H1 (cell line): ENCODE measurements around the gene ILF2. TPM values are rescaled to one million over a fixed set of nuclear protein-coding genes. Genes with fewer than 3 reads are reported as not detected.

Experiments
- BCL11A ChIP-seq, 2 experiments: IDR thresholded peaks; one replicate each; pipeline ENCODE4 v1.6.1; 2011; ENCODE audit warnings: low read depth in 2 of 2, low read length in 2 of 2, mild to moderate bottlenecking in 2 of 2
- GABPA ChIP-seq: IDR thresholded peaks from 2 replicates; pipeline ENCODE4 v1.6.1; 2011; ENCODE audit warnings: mild to moderate bottlenecking, low read length, moderate library complexity, borderline replicate concordance; ENCODE audit not compliant: insufficient read depth
- SIX5 ChIP-seq: IDR thresholded peaks from 2 replicates; pipeline ENCODE4 v1.6.1; 2011; ENCODE audit warnings: mild to moderate bottlenecking, low read depth, low read length
- TAF1 ChIP-seq: IDR thresholded peaks from 2 replicates; pipeline ENCODE4 v1.6.1; 2011; ENCODE audit warnings: mild to moderate bottlenecking, low read depth, low read length
- TAF7 ChIP-seq: optimal IDR thresholded peaks from 2 replicates; pipeline ENCODE3; 2011; ENCODE audit warnings: low read depth, mild to moderate bottlenecking, inconsistent platforms, low read length, moderate library complexity, borderline replicate concordance
- polyA plus RNA-seq, 7 experiments: library from polyadenylated mRNA; depleted of rRNA in 3 of 7; stranded (reverse) in 5 of 7; unstranded in 2 of 7; fragments of >200 nt in 5 of 7; fragments of 200-250 nt in 2 of 7; gene quantifications; 1 replicate in 5 of 7; 2 replicates in 1 of 7; 4 replicates in 1 of 7; pipeline versions ENCODE4 v1.2.1 to v1.2.3, GENCODE V29; 2011 to 2013; ENCODE audit warnings: missing spikeins in 2 of 7, mixed read lengths in 2 of 7
- total RNA-seq: library from RNA; stranded (reverse); fragmentation: NEBNext Ultra II Directional; extraction: Animal tissue kit (Norgen Biotek cat#: 25700); gene quantifications from 2 replicates; pipeline ENCODE4 v1.2.1, GENCODE V29; 2021
- TF ChIP-seq, protein P1 (sequence below): fragments of 300-600 bp; sonication (generic); IDR thresholded peaks from 2 replicates; pipeline ENCODE4 v1.7.1; 2012; ENCODE audit warnings: low read length, moderate library complexity, mild to moderate bottlenecking, inconsistent platforms; ENCODE audit not compliant: insufficient replicate concordance
- TF ChIP-seq, protein P2 (sequence below): IDR thresholded peaks from 2 replicates; pipeline ENCODE4 v1.6.1; 2012; ENCODE audit warnings: low read length, inconsistent platforms

Gene ILF2
- total and polyA plus RNA-seq, 2 of the 8 experiments (the other 6 are each of a cell fraction or from before 2014, with no cell fraction given), result 389 to 474 TPM

- TF ChIP-seq, protein P1, sequence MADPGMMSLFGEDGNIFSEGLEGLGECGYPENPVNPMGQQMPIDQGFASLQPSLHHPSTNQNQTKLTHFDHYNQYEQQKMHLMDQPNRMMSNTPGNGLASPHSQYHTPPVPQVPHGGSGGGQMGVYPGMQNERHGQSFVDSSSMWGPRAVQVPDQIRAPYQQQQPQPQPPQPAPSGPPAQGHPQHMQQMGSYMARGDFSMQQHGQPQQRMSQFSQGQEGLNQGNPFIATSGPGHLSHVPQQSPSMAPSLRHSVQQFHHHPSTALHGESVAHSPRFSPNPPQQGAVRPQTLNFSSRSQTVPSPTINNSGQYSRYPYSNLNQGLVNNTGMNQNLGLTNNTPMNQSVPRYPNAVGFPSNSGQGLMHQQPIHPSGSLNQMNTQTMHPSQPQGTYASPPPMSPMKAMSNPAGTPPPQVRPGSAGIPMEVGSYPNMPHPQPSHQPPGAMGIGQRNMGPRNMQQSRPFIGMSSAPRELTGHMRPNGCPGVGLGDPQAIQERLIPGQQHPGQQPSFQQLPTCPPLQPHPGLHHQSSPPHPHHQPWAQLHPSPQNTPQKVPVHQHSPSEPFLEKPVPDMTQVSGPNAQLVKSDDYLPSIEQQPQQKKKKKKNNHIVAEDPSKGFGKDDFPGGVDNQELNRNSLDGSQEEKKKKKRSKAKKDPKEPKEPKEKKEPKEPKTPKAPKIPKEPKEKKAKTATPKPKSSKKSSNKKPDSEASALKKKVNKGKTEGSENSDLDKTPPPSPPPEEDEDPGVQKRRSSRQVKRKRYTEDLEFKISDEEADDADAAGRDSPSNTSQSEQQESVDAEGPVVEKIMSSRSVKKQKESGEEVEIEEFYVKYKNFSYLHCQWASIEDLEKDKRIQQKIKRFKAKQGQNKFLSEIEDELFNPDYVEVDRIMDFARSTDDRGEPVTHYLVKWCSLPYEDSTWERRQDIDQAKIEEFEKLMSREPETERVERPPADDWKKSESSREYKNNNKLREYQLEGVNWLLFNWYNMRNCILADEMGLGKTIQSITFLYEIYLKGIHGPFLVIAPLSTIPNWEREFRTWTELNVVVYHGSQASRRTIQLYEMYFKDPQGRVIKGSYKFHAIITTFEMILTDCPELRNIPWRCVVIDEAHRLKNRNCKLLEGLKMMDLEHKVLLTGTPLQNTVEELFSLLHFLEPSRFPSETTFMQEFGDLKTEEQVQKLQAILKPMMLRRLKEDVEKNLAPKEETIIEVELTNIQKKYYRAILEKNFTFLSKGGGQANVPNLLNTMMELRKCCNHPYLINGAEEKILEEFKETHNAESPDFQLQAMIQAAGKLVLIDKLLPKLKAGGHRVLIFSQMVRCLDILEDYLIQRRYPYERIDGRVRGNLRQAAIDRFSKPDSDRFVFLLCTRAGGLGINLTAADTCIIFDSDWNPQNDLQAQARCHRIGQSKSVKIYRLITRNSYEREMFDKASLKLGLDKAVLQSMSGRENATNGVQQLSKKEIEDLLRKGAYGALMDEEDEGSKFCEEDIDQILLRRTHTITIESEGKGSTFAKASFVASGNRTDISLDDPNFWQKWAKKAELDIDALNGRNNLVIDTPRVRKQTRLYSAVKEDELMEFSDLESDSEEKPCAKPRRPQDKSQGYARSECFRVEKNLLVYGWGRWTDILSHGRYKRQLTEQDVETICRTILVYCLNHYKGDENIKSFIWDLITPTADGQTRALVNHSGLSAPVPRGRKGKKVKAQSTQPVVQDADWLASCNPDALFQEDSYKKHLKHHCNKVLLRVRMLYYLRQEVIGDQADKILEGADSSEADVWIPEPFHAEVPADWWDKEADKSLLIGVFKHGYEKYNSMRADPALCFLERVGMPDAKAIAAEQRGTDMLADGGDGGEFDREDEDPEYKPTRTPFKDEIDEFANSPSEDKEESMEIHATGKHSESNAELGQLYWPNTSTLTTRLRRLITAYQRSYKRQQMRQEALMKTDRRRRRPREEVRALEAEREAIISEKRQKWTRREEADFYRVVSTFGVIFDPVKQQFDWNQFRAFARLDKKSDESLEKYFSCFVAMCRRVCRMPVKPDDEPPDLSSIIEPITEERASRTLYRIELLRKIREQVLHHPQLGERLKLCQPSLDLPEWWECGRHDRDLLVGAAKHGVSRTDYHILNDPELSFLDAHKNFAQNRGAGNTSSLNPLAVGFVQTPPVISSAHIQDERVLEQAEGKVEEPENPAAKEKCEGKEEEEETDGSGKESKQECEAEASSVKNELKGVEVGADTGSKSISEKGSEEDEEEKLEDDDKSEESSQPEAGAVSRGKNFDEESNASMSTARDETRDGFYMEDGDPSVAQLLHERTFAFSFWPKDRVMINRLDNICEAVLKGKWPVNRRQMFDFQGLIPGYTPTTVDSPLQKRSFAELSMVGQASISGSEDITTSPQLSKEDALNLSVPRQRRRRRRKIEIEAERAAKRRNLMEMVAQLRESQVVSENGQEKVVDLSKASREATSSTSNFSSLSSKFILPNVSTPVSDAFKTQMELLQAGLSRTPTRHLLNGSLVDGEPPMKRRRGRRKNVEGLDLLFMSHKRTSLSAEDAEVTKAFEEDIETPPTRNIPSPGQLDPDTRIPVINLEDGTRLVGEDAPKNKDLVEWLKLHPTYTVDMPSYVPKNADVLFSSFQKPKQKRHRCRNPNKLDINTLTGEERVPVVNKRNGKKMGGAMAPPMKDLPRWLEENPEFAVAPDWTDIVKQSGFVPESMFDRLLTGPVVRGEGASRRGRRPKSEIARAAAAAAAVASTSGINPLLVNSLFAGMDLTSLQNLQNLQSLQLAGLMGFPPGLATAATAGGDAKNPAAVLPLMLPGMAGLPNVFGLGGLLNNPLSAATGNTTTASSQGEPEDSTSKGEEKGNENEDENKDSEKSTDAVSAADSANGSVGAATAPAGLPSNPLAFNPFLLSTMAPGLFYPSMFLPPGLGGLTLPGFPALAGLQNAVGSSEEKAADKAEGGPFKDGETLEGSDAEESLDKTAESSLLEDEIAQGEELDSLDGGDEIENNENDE, result no peak
- TF ChIP-seq TAF7, result peak; percentile 25
- TF ChIP-seq BCL11A (IDR thresholded peaks at IDR 0.05; ENCODE audit: low read depth in 2 of 2, low read length in 2 of 2), result no peak
- TF ChIP-seq SIX5, result peak; percentile 57
- no peak for TF ChIP-seq GABPA
- TF ChIP-seq TAF1, result peak; percentile 80
- TF ChIP-seq, protein P2, sequence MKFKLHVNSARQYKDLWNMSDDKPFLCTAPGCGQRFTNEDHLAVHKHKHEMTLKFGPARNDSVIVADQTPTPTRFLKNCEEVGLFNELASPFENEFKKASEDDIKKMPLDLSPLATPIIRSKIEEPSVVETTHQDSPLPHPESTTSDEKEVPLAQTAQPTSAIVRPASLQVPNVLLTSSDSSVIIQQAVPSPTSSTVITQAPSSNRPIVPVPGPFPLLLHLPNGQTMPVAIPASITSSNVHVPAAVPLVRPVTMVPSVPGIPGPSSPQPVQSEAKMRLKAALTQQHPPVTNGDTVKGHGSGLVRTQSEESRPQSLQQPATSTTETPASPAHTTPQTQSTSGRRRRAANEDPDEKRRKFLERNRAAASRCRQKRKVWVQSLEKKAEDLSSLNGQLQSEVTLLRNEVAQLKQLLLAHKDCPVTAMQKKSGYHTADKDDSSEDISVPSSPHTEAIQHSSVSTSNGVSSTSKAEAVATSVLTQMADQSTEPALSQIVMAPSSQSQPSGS, result no peak
Measured at GRCh38 chr1:153658400-153659174, 12.2 kb downstream of the ILF2 start, which contains the start of gene SNAPIN (continued).
